HAP-1 (cell line): ENCODE data around the gene NR2F2.
A peak's percentile ranks its signal among the peaks of the same experiment; 100 is the strongest.

Experiments
- DNase-seq, 2 experiments: peaks; one replicate each; pipeline ENCODE4 v3.0.0-alpha.2; 2016 to 2020; ENCODE audit warnings: low spot score in 2 of 2
- H3K27me3 ChIP-seq: fragments of 250-450 bp; sonication (Bioruptor Pico); 2 replicates; pipeline ENCODE4 v1.5.1; 2020; ENCODE audit warnings: low read depth, mild to moderate bottlenecking, moderate library complexity
- H3K36me3 ChIP-seq: fragments of 250-450 bp; sonication (Bioruptor Pico); replicated peaks from 2 replicates; pipeline ENCODE4 v1.5.1; 2020; ENCODE audit warnings: mild to moderate bottlenecking
- H3K4me1 ChIP-seq: fragments of 250-450 bp; sonication (Bioruptor Pico); 2 replicates; pipeline ENCODE4 v1.5.1; 2020; ENCODE audit warnings: mild to moderate bottlenecking
- H3K4me3 ChIP-seq: fragments of 250-450 bp; sonication (Bioruptor Pico); 2 replicates; pipeline ENCODE4 v1.5.1; 2020; ENCODE audit warnings: mild to moderate bottlenecking, moderate library complexity
- H3K9me3 ChIP-seq: fragments of 250-450 bp; sonication (Bioruptor Pico); 2 replicates; pipeline ENCODE4 v1.5.1; 2020; ENCODE audit warnings: mild to moderate bottlenecking, moderate library complexity
- in situ Hi-C: fragments of 300-500 bp; cut with MboI; formaldehyde crosslinking; loops from 3 replicates; pipeline ENCODE4 v1.14.3; 2020; ENCODE audit warnings: low sequenced_read_pairs, inconsistent platforms, mixed read lengths

NR2F2 gene

GRCh38 chr15:96338766-96339618 is 8.5 kb downstream of the NR2F2 start:
- Histone ChIP-seq H3K4me1 (peaks cover 39% of the 10 kb centered on the region), H3K9me3 (no peaks in the 10 kb centered on the region), H3K27me3 (no peaks in the 10 kb centered on the region), H3K4me3 (no peak overlapping the region), H3K36me3 (peaks cover 37% of the 10 kb centered on the region)
- DNase-seq, result no peak
- in situ Hi-C loops, result loop anchor here (25.0 kb wide), 2 partner anchors 502 to 1077 kb away; no protein-coding TSS in a partner anchor

GRCh38 chr15:96339619-96340347 is 9.3 kb downstream of the NR2F2 start:
- Histone ChIP-seq H3K9me3 (no peaks in the 10 kb centered on the region), H3K4me3 (no peak overlapping the region), H3K4me1 (peaks cover 31% of the 10 kb centered on the region), H3K36me3 (peaks cover 29% of the 10 kb centered on the region), H3K27me3 (no peaks in the 10 kb centered on the region)
- DNase-seq, result no peak
- in situ Hi-C loops, result loop anchor here (25.0 kb wide), 2 partner anchors 502 to 1077 kb away; no protein-coding TSS in a partner anchor

GRCh38 chr15:96340348-96340597 is 9.8 kb downstream of the NR2F2 start:
- peaks cover 33% of the 10 kb centered on the region for H3K4me1 ChIP-seq
- no peaks in the 10 kb centered on the region for H3K9me3 ChIP-seq
- in situ Hi-C loops, result loop anchor here (25.0 kb wide), 2 partner anchors 503 to 1078 kb away; no protein-coding TSS in a partner anchor
- no peak overlapping the region for H3K4me3 ChIP-seq
- DNase-seq, result no peak
- H3K27me3 ChIP-seq, result no peaks in the 10 kb centered on the region
- peaks cover 24% of the 10 kb centered on the region for H3K36me3 ChIP-seq

- Histone ChIP-seq H3K4me1 (peaks cover 31% of the 10 kb centered on the region), H3K4me3 (no peak overlapping the region)
- DNase-seq, result no peak
Measured at GRCh38 chr15:96340598-96341512, 10.4 kb downstream of the NR2F2 start.

GRCh38 chr15:96341513-96342405 is 11.3 kb downstream of the NR2F2 start:
- peaks cover 36% of the 10 kb centered on the region for H3K4me1 ChIP-seq
- in situ Hi-C loops, result loop anchor here (25.0 kb wide), 2 partner anchors 504 to 1079 kb away; no protein-coding TSS in a partner anchor
- H3K36me3 ChIP-seq, result peaks cover 9% of the 10 kb centered on the region; the same call in 1 of the 2 replicates
- no peaks in the 10 kb centered on the region for H3K9me3 ChIP-seq
- H3K27me3 ChIP-seq, result no peaks in the 10 kb centered on the region
- no peak for DNase-seq
- no peak overlapping the region for H3K4me3 ChIP-seq

More at GRCh38 chr15:96340598-96341512, 10.4 kb downstream of the NR2F2 start:
- H3K27me3 ChIP-seq, result no peaks in the 10 kb centered on the region
- peaks cover 18% of the 10 kb centered on the region for H3K36me3 ChIP-seq
- no peaks in the 10 kb centered on the region for H3K9me3 ChIP-seq
- in situ Hi-C loops, result loop anchor here (25.0 kb wide), 2 partner anchors 504 to 1079 kb away; no protein-coding TSS in a partner anchor

GRCh38 chr15:96342406-96343112 is 12.1 kb downstream of the NR2F2 start:
- in situ Hi-C loops, result loop anchor here (25.0 kb wide), 2 partner anchors 505 to 1080 kb away; no protein-coding TSS in a partner anchor
- Histone ChIP-seq H3K36me3 (peaks cover 9% of the 10 kb centered on the region; the same call in 1 of the 2 replicates), H3K27me3 (no peaks in the 10 kb centered on the region), H3K4me3 (no peak overlapping the region), H3K9me3 (no peaks in the 10 kb centered on the region), H3K4me1 (peaks cover 41% of the 10 kb centered on the region)
- no peak for DNase-seq

- no peaks in the 10 kb centered on the region for H3K27me3 ChIP-seq
- DNase-seq, result no peak
- H3K36me3 ChIP-seq, result peaks cover 9% of the 10 kb centered on the region; the same call in 1 of the 2 replicates
- H3K4me3 ChIP-seq, result no peak overlapping the region
- no peaks in the 10 kb centered on the region for H3K9me3 ChIP-seq
- in situ Hi-C loops, result loop anchor here (25.0 kb wide), 2 partner anchors 506 to 1081 kb away; no protein-coding TSS in a partner anchor
- H3K4me1 ChIP-seq, result peaks cover 36% of the 10 kb centered on the region
Measured at GRCh38 chr15:96343113-96344059, 12.9 kb downstream of the NR2F2 start.

GRCh38 chr15:96344060-96344705 is 13.7 kb downstream of the NR2F2 start:
- H3K4me3 ChIP-seq, result no peak overlapping the region
- in situ Hi-C loops, result loop anchor here (25.0 kb wide), 2 partner anchors 507 to 1082 kb away; no protein-coding TSS in a partner anchor
- H3K9me3 ChIP-seq, result no peaks in the 10 kb centered on the region
- DNase-seq, result no peak
- H3K27me3 ChIP-seq, result no peaks in the 10 kb centered on the region
- H3K4me1 ChIP-seq, result peaks cover 41% of the 10 kb centered on the region
- H3K36me3 ChIP-seq, result peaks cover 9% of the 10 kb centered on the region; the same call in 1 of the 2 replicates

GRCh38 chr15:96344706-96345559 is 14.4 kb downstream of the NR2F2 start:
- peak overlapping the region; percentile 34; the same call in 1 of the 2 replicates for H3K4me3 ChIP-seq
- no peaks in the 10 kb centered on the region for H3K9me3 ChIP-seq
- DNase-seq, result no peak
- peaks cover 41% of the 10 kb centered on the region for H3K4me1 ChIP-seq
- peaks cover 4% of the 10 kb centered on the region; the same call in 1 of the 2 replicates for H3K36me3 ChIP-seq
- in situ Hi-C loops, result loop anchor here (25.0 kb wide), 2 partner anchors 508 to 1083 kb away; no protein-coding TSS in a partner anchor
- H3K27me3 ChIP-seq, result no peaks in the 10 kb centered on the region
